Stimulated activated CD4-positive, alpha-beta T cell treated with anti-CD3 and anti-CD28 coated beads, TNF-alpha, amount 100 ng/mL, for 24 hours (primary cell): ENCODE data around the gene GM2A.
A peak's percentile ranks its signal among the peaks of the same experiment; 100 is the strongest.
"Not testable (repeated sequence)": the region's sequence is repeated elsewhere in the genome, so short reads cannot be mapped to it uniquely, and the experiment has no call there.

Experiments
- DNase-seq, 3 experiments: peaks; one replicate each; pipeline ENCODE4 v3.0.0-alpha.2; 2020; ENCODE audit warnings: low read depth in 3 of 3

Gene GM2A

GRCh38 chr5:151286246-151286645 is 33.3 kb downstream of the GM2A start:
- DNase-seq, result no peak

DNA sequence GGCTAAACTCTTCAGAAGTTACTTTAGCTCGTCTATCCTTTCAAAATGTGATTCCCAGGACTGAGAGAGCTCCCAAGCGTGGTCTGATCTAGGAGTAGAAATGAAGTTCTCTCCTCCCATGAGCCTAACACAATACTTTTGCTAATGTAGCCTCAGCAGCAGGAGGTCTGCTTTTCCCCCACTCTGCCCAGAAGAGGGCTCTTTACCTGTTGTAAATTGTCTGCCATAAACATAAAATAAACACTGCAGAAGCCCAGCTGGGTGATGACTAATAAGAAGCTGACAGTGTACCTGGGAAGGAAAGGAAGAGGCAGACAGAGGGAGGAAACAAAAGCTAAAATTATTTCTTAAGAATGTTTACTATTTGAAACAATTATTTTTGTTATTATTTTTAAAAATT is 35.2 kb downstream of the GM2A start:
- no peak for DNase-seq

- no peak for DNase-seq
These were observed 40.6 kb downstream of the GM2A start for GRCh38 chr5:151293624-151294023.

- no peak for DNase-seq
These were observed 42.2 kb downstream of the GM2A start for GRCh38 chr5:151295138-151295537.

DNA sequence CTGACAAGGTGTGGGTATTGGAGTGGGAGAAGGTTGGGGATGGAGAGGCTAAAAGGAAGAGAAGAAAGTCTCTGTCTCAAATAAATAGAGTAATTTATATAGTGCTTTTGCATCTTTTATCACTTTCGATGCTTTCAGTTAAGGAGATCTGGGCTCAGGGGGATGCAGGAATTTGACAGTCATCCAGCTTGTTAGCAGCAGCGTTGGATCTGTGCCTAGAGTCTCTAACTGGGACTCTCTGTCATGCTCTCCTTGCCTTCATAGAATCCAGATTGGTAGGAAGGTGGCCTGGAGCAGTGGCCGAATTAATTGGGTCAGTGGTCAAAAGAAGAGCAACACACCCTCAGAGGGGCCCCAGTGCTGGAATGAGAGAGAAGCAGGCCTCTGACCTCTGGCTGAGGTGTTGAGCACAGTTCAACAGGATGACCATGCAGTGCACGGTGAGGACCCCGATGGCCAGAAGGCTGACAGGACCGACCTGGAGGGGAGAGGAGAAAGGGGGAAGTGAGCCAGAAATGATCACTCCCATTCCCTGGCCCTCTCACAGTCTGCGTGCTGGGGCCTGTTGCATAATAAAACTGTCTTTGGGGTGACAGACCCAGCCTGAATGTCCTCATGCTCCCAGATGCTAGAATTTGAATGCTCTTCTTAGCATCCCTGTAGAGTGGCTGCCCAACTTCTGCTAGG is 42.9 kb downstream of the GM2A start:
- DNase-seq, result no peak

GRCh38 chr5:151296478-151296830 is 43.5 kb downstream of the GM2A start:
- no peak for DNase-seq

DNA sequence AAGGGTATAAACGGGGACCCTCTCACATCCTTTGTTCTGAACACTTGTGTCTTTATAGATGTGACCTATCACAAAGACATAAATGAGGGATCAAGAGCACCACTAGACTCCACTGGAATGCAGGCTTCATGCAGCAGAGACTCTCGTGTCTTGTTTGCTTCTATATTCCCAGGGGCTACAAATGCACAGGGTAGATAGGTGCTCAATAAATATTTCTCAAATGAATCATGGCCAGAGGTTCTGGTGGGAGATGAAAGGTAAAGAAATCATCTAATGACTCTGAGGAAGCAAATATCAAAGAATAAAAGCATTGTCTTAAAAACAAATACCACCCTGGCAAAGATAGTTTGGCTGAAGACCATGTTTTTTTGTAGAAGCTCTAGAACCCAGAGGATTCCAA is 44.0 kb downstream of the GM2A start:
- no peak for DNase-seq

GRCh38 chr5:151298063-151298855 is 45.3 kb downstream of the GM2A start:
- DNase-seq, result no peak

DNA sequence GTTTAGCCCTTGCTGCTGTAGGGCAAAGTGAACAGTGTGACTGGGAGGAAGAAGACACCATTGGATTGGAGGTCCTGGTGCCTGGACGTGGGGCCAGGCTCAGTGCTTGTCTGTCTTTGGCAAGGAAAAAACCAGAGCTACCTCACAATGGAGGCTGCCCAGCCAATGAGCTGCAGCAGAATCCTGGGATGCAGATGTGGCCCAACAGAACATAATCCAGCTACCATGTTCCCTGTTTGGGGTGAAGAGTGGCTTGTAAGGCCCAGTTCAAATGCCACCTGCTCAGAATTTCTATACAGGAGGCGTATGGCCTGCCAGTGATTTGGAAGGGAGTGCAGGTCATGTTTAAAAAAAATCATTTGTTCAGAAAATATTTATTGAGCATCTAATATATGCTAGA is 50.7 kb downstream of the GM2A start, which contains the start of gene SLC36A3:
Gene SLC36A3 (minus strand): TSS at position 101 of the 400 bp plus-strand sequence. CDS start 412 bp downstream, outside the sequence.
- no peak for DNase-seq

DNA sequence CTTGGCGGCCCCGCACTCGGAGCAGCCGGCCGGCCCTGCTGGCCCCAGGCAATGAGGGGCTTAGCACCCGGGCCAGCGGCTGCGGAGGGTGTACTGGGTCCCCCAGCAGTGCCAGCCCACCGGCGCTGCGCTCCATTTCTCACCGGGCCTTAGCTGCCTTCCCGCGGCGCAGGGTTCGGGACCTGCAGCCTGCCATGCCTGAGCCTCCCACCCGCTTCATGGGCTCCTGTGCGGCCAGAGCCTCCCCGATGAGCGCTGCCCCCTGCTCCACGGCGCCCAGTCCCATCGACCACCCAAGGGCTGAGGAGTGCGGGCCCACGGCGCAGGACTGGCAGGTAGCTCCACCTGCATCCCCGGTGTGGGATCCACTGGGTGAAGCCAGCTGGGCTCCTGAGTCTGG is 56.3 kb downstream of the GM2A start:
- DNase-seq, result not testable (repeated sequence)

DNA sequence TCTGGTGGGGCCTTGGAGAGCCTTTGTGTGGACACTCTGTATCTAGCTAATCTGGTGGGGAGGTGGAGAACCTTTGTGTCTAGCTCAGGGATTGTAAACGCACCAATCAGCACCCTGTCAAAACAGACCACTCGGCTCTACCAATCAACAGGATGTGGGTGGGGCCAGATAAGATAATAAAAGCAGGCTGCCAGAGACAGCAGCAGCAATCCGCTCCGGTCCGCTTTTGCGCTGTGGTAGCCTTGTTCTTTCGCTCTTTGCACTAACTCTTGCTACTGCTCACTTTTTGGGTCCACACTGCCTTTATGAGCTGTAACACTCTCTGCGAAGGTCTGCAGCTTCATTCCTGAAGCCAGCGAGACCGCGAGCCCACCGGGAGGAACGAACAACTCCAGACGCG is 56.8 kb downstream of the GM2A start:
- DNase-seq, result not testable (repeated sequence)

DNA sequence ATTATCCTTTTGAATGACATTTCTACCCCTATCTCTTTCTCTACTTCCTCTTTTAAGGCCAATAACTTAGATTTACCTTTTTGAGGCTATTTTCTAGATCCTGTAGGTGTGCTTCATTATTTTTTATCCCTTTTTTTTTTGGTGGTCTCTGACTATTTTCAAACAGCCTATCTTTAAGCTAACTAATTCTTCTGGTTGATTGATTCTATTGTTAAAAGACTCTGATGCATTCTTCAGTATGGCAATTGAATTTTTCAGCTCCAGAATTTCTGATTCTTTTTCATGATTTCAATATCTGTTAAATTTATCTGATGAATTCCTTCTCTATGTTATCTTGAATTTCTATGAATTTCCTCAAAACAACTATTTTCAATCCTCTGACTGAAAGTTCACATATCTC is 57.9 kb downstream of the GM2A start:
- DNase-seq, result no peak

- no peak for DNase-seq
These were observed 59.9 kb downstream of the GM2A start for GRCh38 chr5:151312756-151313324.

GRCh38 chr5:151313357-151313756 is 60.4 kb downstream of the GM2A start:
- no peak for DNase-seq

DNA sequence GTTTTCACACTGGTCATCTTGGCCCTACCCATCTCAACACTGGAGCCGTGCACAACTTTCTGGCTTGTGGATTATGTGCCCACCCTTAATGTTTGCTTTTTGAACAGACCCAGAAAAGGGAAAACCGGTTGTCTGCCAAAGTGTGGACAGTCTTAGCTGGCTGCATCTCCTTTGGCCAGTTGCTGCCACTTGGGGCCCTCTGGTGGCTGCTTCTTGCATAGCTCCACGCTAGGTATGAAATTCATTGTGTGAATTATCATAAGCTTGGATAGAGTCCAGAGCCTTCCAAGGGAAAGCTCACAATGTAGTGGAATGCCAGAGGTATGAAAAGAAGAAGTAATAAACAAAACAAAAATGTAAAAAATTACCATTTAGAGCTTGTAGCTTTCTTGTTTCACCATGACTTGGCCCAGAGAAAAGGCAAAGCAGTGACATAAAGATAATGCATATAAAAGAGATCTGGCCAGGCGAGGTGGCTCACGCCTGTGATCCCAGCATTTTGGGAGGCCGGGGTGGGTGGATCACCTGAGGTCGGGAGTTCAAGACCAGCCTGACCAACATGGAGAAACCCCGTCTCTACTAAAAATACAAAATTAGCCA is 63.1 kb downstream of the GM2A start:
- DNase-seq, result peak in 2 of 3 experiments; percentile 30 to 56

DNA sequence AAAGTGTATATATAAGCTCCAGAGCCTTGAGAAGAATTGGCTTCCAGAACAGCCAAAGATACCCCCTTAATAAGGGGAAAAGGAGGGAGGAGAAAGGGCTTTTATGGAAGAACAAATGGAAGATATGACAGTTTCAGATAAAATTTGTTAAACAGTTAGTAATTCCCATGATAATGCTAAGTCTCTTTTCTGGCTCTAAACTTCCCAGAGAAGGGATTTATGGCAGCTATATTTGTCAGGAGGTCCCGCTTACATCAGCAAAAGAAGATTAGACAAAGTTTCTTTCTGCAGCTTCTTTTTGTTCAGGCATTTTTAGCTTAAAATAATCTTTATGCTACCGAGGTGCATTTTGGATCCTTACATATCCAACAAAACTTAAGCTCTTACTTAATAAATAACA is 64.9 kb downstream of the GM2A start:
- no peak for DNase-seq

GRCh38 chr5:151318850-151319732 is 66.1 kb downstream of the GM2A start:
- no peak for DNase-seq
